Measurements from ENCODE around the gene IRS2. TPM values are rescaled to one million over a fixed set of nuclear protein-coding genes. Genes with fewer than 3 reads are reported as not detected.

The IRS2 gene
- total RNA-seq, 1 donor from 2014 or later = 42.4 TPM

GRCh38 chr13:109821103-109821502 is 34.7 kb upstream of the IRS2 start:
- DNase-seq (ENCODE audit: low spot score in 2 of 2) = no peak
- no peak overlapping the region for H3K4me3 ChIP-seq
- H3K27ac ChIP-seq = no peak overlapping the region
- H3K36me3 ChIP-seq = no peaks in the 10 kb centered on the region
- intact Hi-C loops (cut with DNase I) = no loop called here
- no peaks in the 10 kb centered on the region for H3K4me1 ChIP-seq
- TF ChIP-seq, protein P1, sequence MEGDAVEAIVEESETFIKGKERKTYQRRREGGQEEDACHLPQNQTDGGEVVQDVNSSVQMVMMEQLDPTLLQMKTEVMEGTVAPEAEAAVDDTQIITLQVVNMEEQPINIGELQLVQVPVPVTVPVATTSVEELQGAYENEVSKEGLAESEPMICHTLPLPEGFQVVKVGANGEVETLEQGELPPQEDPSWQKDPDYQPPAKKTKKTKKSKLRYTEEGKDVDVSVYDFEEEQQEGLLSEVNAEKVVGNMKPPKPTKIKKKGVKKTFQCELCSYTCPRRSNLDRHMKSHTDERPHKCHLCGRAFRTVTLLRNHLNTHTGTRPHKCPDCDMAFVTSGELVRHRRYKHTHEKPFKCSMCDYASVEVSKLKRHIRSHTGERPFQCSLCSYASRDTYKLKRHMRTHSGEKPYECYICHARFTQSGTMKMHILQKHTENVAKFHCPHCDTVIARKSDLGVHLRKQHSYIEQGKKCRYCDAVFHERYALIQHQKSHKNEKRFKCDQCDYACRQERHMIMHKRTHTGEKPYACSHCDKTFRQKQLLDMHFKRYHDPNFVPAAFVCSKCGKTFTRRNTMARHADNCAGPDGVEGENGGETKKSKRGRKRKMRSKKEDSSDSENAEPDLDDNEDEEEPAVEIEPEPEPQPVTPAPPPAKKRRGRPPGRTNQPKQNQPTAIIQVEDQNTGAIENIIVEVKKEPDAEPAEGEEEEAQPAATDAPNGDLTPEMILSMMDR (IDR thresholded peaks at IDR 0.05) = no peak
- H3K27me3 ChIP-seq = no peaks in the 10 kb centered on the region
- no peaks in the 10 kb centered on the region for H3K9me3 ChIP-seq

DNA sequence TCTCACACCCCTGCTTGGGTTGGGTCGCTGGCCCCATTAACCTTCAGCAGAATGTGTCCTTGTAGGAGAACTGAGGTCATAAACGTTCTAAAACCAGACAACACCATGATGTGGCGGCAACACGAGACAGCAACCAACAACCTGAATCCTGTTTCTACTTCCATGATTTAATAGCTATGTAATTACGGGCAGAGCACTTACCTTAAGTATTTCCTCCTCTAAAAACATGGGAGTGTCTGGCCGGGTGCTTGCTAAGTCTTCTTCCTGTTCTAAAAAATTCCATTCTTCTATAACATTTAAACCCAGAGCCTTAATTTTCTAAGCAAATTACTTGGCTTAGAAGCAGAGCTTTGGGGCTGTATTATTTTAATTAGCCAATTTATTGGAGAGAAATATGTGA is 33.5 kb upstream of the IRS2 start:
- TF ChIP-seq, protein P1 (IDR thresholded peaks at IDR 0.05) = no peak
- intact Hi-C loops (cut with DNase I) = no loop called here
- Histone ChIP-seq H3K27ac (no peak overlapping the region), H3K4me3 (no peak overlapping the region), H3K27me3 (no peaks in the 10 kb centered on the region), H3K4me1 (no peaks in the 10 kb centered on the region), H3K9me3 (no peaks in the 10 kb centered on the region), H3K36me3 (no peaks in the 10 kb centered on the region)
- no peak for DNase-seq (ENCODE audit: low spot score in 2 of 2)

DNA sequence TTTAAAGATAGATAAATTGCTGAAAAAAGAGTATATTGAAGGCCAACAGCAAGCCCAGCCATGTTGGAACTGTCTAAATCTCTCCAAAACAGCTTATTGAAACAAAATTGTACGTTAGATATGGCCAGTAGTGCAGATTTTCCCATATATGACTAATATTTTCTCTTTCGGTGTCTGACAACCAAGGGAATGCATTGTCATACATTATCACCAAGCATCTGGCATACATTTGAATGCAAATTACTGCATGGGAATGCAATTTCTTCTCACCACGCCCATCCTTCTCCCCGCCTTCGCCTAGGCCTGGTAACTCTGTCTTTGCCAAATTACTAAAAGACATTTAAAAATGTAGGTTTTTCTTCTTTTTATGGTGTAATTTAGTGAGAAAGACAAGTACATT is 32.5 kb upstream of the IRS2 start:
- intact Hi-C loops (cut with DNase I) = no loop called here
- Histone ChIP-seq H3K4me3 (no peak overlapping the region), H3K4me1 (no peaks in the 10 kb centered on the region), H3K9me3 (no peaks in the 10 kb centered on the region), H3K27me3 (no peaks in the 10 kb centered on the region), H3K27ac (no peak overlapping the region), H3K36me3 (no peaks in the 10 kb centered on the region)
- TF ChIP-seq, protein P1 (IDR thresholded peaks at IDR 0.05) = no peak
- no peak for DNase-seq (ENCODE audit: low spot score in 2 of 2)

DNA sequence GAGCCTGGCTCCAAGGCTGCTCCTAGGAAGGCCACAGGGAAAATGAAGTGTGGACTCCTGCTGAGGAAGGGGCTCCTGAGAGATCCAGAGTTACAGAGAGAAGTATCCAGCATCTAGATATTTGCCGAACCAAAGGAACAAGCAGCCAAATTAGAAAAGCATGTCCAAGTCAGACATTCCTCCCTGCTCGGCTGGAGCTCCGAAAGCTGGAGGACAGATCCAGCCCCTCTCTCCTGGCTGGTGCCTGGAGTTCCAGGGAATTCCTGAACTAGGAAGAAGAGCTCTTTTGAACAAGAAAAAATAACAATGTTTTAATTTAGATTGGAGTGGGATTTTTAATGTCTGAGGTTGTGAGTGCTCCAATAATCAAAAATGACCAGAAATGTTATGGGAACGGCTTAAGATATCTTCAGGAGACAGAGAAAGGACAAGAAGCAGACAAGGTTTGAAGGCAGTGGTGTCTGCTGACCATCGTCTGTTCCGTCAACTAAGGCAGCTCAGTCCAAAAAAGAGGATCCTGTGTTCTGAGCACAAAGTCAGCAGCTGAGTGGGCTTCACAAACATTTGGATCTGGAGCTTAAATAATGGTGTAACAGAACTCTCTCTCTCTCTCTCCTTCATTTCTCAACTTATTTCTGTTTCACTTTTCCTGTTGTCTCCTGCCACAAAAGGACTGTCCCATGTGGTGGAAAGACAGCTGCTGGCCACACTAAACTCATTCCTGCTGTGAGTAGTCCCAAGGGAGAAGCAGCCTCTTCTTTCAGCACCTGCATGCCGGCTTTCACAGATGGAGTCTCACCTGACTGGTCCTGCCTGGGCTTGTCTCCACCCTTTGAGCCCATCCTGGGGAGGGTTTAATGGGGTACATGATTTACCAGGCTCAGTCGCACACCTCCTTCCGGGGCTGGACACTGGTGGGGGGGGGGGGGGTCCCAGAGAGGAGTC is 31.5 kb upstream of the IRS2 start:
- no peaks in the 10 kb centered on the region for H3K9me3 ChIP-seq
- no peaks in the 10 kb centered on the region for H3K4me1 ChIP-seq
- no peak overlapping the region for H3K4me3 ChIP-seq
- H3K27me3 ChIP-seq = no peaks in the 10 kb centered on the region
- no peak overlapping the region for H3K27ac ChIP-seq
- intact Hi-C loops (cut with DNase I) = no loop called here
- TF ChIP-seq, protein P1 (IDR thresholded peaks at IDR 0.05) = no peak
- DNase-seq (ENCODE audit: low spot score in 2 of 2) = no peak
- no peaks in the 10 kb centered on the region for H3K36me3 ChIP-seq

DNA sequence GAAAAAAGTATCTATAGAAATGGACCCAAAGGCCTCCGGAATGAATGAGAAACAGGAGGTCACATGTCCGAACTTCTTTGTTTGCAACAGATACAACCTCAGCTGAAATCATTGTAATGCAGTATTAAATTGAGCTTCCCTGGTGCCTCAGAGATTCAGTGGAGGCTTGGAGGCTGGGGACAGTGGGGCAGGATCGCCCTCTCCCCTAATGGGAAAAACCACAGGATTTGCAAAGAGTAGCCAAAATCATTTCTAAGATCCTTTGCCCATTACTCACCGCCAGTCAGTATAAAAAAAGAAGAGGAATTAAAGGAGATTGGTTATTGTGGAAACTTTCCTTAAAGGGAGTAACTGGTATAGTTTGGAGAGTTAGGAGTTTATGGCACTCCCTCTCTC is 30.4 kb upstream of the IRS2 start:
- no peaks in the 10 kb centered on the region for H3K27me3 ChIP-seq
- intact Hi-C loops (cut with DNase I) = no loop called here
- no peak overlapping the region for H3K27ac ChIP-seq
- TF ChIP-seq, protein P1 (IDR thresholded peaks at IDR 0.05) = no peak
- H3K9me3 ChIP-seq = no peaks in the 10 kb centered on the region
- no peak for DNase-seq (ENCODE audit: low spot score in 2 of 2)
- no peaks in the 10 kb centered on the region for H3K4me1 ChIP-seq
- no peaks in the 10 kb centered on the region for H3K36me3 ChIP-seq
- no peak overlapping the region for H3K4me3 ChIP-seq
